HepG2 (cell line): ENCODE measurements around the gene PTPMT1.

ENCODE experiments used
- CREB3 ChIP-seq: sonication (generic); formaldehyde crosslinking; IDR thresholded peaks from 2 replicates; pipeline ENCODE4 v1.5.0; 2020; ENCODE audit warnings: missing genetic modification reagents
- FOXK2 ChIP-seq: fragments of 450-650 bp; IDR thresholded peaks from 2 replicates; pipeline ENCODE4 v1.6.1; 2016
- FOXO1 ChIP-seq: sonication (generic); formaldehyde crosslinking; IDR thresholded peaks from 2 replicates; pipeline ENCODE4 v1.4.0; 2020; ENCODE audit warnings: missing genetic modification reagents
- NR1H2 ChIP-seq: sonication (generic); formaldehyde crosslinking; IDR thresholded peaks from 2 replicates; pipeline ENCODE4 v1.8.1; 2022; ENCODE audit warnings: low read depth, missing genetic modification reagents, borderline replicate concordance
- TERF1 ChIP-seq: sonication (generic); formaldehyde crosslinking; IDR thresholded peaks from 2 replicates; pipeline ENCODE4 v1.8.0; 2022; ENCODE audit warnings: mild to moderate bottlenecking, missing genetic modification reagents, moderate library complexity
- ZNF510 ChIP-seq: sonication (generic); formaldehyde crosslinking; IDR thresholded peaks from 2 replicates; pipeline ENCODE4 v1.4.0; 2020; ENCODE audit warnings: low read depth, mild to moderate bottlenecking, missing genetic modification reagents

GRCh38 chr11:47516984-47517853 lies 48.2 kb upstream of the PTPMT1 start:
- TF ChIP-seq NR1H2 (no peak), TERF1 (CRISPR knock-in tag) (no peak), FOXO1 (CRISPR knock-in tag) (no peak), ZNF510 (no peak), FOXK2 (no peak), CREB3 (CRISPR knock-in tag) (no peak)
